Measurements from ENCODE around the gene LRRK2. TPM values are rescaled to one million over a fixed set of nuclear protein-coding genes. Genes with fewer than 3 reads are reported as not detected.

The LRRK2 gene
- total RNA-seq (1 to 10 TPM; 5.1 to 6.2 TPM), polyA plus RNA-seq (ENCODE audit: insufficient read depth, low read depth, low replicate concordance) (3.4 TPM)
- long read RNA-seq, donor 1: 0 reads
- long read RNA-seq, donor 2: 0 reads

DNA sequence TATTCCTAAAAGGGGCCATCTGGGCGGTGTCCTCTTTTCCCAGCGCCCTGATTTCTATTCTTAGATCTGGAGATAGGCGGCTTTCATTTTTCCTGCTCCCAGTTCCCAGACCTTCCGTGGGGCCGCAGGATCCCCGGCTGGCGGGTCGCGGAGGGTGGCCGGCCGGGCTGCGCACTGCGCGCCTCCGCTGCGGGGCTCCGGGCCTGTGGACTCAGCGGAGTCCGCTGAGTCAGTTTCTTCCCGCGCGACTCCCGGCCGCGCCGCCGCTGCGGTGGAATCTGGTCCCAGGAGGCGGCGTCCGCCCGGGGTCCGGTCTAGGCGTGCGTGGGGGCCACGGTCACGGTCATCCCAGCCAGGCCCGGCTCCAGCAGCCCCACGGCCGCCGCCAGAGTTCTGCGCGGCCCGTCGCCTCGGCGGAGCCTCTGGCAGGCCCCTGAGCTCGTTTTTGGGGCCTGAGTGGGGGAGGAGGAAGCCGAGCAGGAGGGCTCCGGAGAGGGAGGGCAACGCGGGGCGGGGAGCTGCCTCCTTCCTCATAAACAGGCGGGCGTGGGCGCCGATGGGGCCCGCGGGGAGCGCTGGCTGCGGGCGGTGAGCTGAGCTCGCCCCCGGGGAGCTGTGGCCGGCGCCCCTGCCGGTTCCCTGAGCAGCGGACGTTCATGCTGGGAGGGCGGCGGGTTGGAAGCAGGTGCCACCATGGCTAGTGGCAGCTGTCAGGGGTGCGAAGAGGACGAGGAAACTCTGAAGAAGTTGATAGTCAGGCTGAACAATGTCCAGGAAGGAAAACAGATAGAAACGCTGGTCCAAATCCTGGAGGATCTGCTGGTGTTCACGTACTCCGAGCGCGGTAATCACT, at the start of gene LRRK2:
LRRK2 (plus strand) TSS at position 559 of the 853 bp plus-strand sequence; CDS start at position 694, 135 bp downstream.
- WGBS, 2 donors: 0 to 1% methylated on average over 23 to 59 of the region's 78 CpGs
- peak within 1 kb of the TSS; percentile 73 to 84 for H3K4me3 ChIP-seq
- no peaks in the 10 kb centered on the region for H3K36me3 ChIP-seq (ENCODE audit: low read depth, missing control alignments)
- TF ChIP-seq POLR2A (IDR thresholded peaks at IDR 0.05): no peak
- TF ChIP-seq, protein P1, sequence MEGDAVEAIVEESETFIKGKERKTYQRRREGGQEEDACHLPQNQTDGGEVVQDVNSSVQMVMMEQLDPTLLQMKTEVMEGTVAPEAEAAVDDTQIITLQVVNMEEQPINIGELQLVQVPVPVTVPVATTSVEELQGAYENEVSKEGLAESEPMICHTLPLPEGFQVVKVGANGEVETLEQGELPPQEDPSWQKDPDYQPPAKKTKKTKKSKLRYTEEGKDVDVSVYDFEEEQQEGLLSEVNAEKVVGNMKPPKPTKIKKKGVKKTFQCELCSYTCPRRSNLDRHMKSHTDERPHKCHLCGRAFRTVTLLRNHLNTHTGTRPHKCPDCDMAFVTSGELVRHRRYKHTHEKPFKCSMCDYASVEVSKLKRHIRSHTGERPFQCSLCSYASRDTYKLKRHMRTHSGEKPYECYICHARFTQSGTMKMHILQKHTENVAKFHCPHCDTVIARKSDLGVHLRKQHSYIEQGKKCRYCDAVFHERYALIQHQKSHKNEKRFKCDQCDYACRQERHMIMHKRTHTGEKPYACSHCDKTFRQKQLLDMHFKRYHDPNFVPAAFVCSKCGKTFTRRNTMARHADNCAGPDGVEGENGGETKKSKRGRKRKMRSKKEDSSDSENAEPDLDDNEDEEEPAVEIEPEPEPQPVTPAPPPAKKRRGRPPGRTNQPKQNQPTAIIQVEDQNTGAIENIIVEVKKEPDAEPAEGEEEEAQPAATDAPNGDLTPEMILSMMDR (IDR thresholded peaks at IDR 0.05): no peak
- no peaks in the 10 kb centered on the region for H3K27me3 ChIP-seq
- H3K4me1 ChIP-seq: no peaks in the 10 kb centered on the region
- peak; percentile 76 for DNase-seq
- peak within 1 kb of the TSS; percentile 94 to 96 for H3K27ac ChIP-seq
- H3K9me3 ChIP-seq: no peaks in the 10 kb centered on the region
- intact Hi-C loops (cut with DNase I; ENCODE audit: low total_unique reads): no loop called here

DNA sequence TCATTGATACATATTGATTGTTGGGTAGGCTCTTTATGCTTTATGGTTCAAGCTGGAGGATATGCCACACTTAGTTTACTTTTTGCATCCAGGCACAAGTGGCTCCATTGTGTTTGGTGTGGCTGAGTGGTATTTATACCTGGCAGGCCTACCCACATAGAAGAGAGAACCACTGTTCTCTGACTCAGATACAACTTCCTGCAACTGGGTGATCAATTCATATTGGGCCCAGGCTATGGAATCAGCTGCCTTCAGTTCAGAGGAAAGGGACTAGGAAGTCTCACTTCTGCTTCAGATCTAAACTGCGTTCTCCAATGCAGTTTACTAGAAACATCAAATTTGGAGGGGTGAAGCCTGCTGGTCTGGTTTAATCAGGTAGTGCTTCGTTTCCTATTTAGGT, 49.8 kb upstream of the LRRK2 start:
- DNase-seq: no peak
- Histone ChIP-seq H3K27ac (no peak overlapping the region), H3K4me3 (no peak overlapping the region), H3K27me3 (no peaks in the 10 kb centered on the region), H3K4me1 (no peaks in the 10 kb centered on the region), H3K36me3 (ENCODE audit: low read depth, missing control alignments) (no peaks in the 10 kb centered on the region), H3K9me3 (no peaks in the 10 kb centered on the region)
- intact Hi-C loops (cut with DNase I; ENCODE audit: low total_unique reads): no loop called here
- WGBS, 2 donors: 80 to 87% methylated on average over 2 of the region's 2 CpGs
- TF ChIP-seq, protein P1 (IDR thresholded peaks at IDR 0.05): no peak
- TF ChIP-seq POLR2A (IDR thresholded peaks at IDR 0.05): no peak

DNA sequence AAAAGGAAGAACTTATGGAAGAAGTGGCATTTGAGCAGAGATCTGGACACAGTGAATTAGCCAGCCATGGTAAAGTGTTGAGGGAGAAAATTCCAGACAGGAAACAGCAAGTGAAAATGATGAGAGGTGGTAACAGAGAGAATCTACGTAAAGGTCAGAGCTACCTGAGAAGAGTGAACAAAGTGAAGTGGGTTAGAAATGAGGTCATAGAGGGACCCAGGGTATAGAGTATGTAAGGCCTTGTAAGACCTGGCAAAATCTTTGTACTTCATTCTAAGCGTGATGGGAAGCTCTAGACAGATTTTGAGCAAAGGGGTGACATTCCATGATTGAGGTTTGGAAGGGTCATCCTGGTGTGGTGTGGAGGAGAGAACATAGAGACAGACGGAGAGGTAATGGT, 49.3 kb upstream of the LRRK2 start:
- Histone ChIP-seq H3K36me3 (ENCODE audit: low read depth, missing control alignments) (no peaks in the 10 kb centered on the region), H3K4me1 (no peaks in the 10 kb centered on the region), H3K9me3 (no peaks in the 10 kb centered on the region), H3K27me3 (no peaks in the 10 kb centered on the region), H3K27ac (no peak overlapping the region), H3K4me3 (no peak overlapping the region)
- DNase-seq: no peak
- intact Hi-C loops (cut with DNase I; ENCODE audit: low total_unique reads): no loop called here
- no peak for TF ChIP-seq POLR2A (IDR thresholded peaks at IDR 0.05)
- 86 to 92% methylated on average over 3 of the region's 3 CpGs for whole genome bisulfite sequencing, 2 donors

DNA sequence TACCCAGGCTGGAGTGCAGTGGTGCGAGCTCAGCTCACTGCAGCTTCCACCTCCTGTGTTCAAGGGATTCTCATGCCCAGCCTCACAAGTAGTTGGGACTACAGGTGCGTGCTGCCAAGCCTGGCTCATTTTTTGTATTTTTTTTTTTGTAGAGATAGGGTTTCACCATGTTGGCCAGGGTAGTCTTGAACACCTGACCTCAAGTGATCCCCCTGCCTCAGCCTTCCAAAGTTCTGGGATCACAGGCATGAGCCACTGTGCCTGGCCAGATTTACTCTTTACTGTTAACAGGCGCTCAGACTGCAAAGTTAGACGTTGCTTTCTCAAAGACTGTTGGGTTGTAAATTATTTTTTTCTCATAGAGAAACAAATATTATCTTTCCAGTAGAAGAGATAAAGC, 46.1 kb upstream of the LRRK2 start:
- 68 to 70% methylated on average over 4 of the region's 4 CpGs for WGBS, 2 donors

DNA sequence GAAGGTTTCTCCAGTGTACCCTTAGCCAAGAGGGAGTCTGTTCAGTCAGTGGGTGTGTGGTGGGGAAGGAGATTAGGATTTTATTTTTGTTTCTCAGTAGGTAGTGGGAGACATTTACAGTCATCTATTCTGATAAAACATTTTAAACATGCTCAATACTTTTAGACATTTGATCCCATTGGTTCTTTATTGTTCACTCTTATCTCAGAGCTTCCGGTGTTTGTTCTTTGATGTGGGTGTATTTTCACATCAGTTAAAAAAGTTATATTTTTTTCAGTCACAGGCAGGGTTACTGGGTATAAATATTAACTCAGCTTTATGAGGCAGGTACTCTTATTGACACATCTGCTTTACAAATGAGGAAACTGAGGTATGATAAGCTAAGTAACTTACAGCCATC, 43.3 kb upstream of the LRRK2 start:
- 52 to 70% methylated on average over 1 of the region's 1 CpG for WGBS, 2 donors
- no peaks in the 10 kb centered on the region for H3K36me3 ChIP-seq (ENCODE audit: low read depth, missing control alignments)
- H3K27ac ChIP-seq: no peak overlapping the region
- H3K4me1 ChIP-seq: no peaks in the 10 kb centered on the region
- TF ChIP-seq, protein P1 (IDR thresholded peaks at IDR 0.05): no peak
- TF ChIP-seq POLR2A (IDR thresholded peaks at IDR 0.05): no peak
- DNase-seq: no peak
- intact Hi-C loops (cut with DNase I; ENCODE audit: low total_unique reads): no loop called here
- no peak overlapping the region for H3K4me3 ChIP-seq
- H3K27me3 ChIP-seq: no peaks in the 10 kb centered on the region
- no peaks in the 10 kb centered on the region for H3K9me3 ChIP-seq

More for the DNA sequence above, 46.1 kb upstream of the LRRK2 start:
- Histone ChIP-seq H3K4me3 (no peak overlapping the region), H3K27me3 (no peaks in the 10 kb centered on the region), H3K9me3 (no peaks in the 10 kb centered on the region), H3K4me1 (no peaks in the 10 kb centered on the region), H3K36me3 (ENCODE audit: low read depth, missing control alignments) (no peaks in the 10 kb centered on the region), H3K27ac (no peak overlapping the region)
- TF ChIP-seq, protein P1 (IDR thresholded peaks at IDR 0.05): no peak
- TF ChIP-seq POLR2A (IDR thresholded peaks at IDR 0.05): no peak
- intact Hi-C loops (cut with DNase I; ENCODE audit: low total_unique reads): no loop called here
- no peak for DNase-seq
